Naive thymus-derived CD8-positive, alpha-beta T cell (primary cell): Measurements from ENCODE around the gene PISD. TPM values are rescaled to one million over a fixed set of nuclear protein-coding genes. Genes with fewer than 3 reads are reported as not detected.

Experiments
- ATAC-seq, 2 donors: fragments of 150-1000 bp; cut with Tn5 transposase in 1 of 2; sonication (Bioruptor Pico), chemical (Tn5 transposase) in 1 of 2; 1 replicate in 1 of 2; 2 replicates in 1 of 2; pipeline ENCODE4 v1.10.0; 2021; ENCODE audit warnings: mild to moderate bottlenecking in 2 of 2, moderate library complexity in 2 of 2
- POLR2A ChIA-PET: fragments of 350-600 bp; sonication (Branson Sonifier 250); formaldehyde crosslinking; loops from one replicate; lab custom pipeline; 2021; ENCODE audit warnings: antibody characterized with exemption; lab: Charles Lee
- DNase-seq, 10 donors: peaks; one replicate each; pipeline versions ENCODE4 v3.0.0 to v3.0.0-alpha.2; 2020 to 2022
- H3K27ac Mint-ChIP-seq, 10 donors: one replicate each; pipeline ENCODE4 v1.8.0; 2020 to 2022; ENCODE audit warnings: mild to moderate bottlenecking in 10 of 10, mixed read lengths in 10 of 10, moderate library complexity in 4 of 10, inconsistent platforms in 1 of 10
- H3K27me3 Mint-ChIP-seq, 5 donors: one replicate each; pipeline ENCODE4 v1.8.0; 2021 to 2022; ENCODE audit warnings: mixed read lengths in 5 of 5
- H3K36me3 Mint-ChIP-seq, 3 donors: one replicate each; pipeline ENCODE4 v1.8.0; 2020 to 2022; ENCODE audit warnings: mixed read lengths in 3 of 3, mild to moderate bottlenecking in 2 of 3, inconsistent platforms in 1 of 3
- H3K4me1 Mint-ChIP-seq, 4 donors: one replicate each; pipeline ENCODE4 v1.8.0; 2021 to 2022; ENCODE audit warnings: mixed read lengths in 4 of 4
- H3K4me3 Mint-ChIP-seq, 10 donors: one replicate each; pipeline ENCODE4 v1.8.0; 2020 to 2022; ENCODE audit warnings: mild to moderate bottlenecking in 10 of 10, mixed read lengths in 10 of 10, moderate library complexity in 6 of 10, inconsistent platforms in 1 of 10
- H3K9me3 Mint-ChIP-seq, 9 donors: one replicate each; pipeline ENCODE4 v1.8.0; 2020 to 2022; ENCODE audit warnings: mixed read lengths in 9 of 9, mild to moderate bottlenecking in 3 of 9, inconsistent platforms in 1 of 9, moderate library complexity in 1 of 9
- microRNA-seq: library from miRNA; unstranded; fragments of <30 nt; microRNA quantifications from one replicate; pipeline ENCODE4 v1.2.0, GENCODE V29; 2022; ENCODE audit warnings: borderline microRNAs expressed
- polyA plus RNA-seq, 3 donors: library from polyadenylated mRNA; unstranded; fragments of 300-500 nt; fragmentation: Illumina TruSeq; gene quantifications; one replicate each; pipeline ENCODE4 v1.2.3, GENCODE V29; 2021
- total RNA-seq, 8 experiments: library from RNA in 2 of 8; stranded (reverse) in 2 of 8; gene quantifications; one replicate each; pipeline ENCODE4 v1.2.3 and lab custom pipeline; 2021 to 2026

PISD gene
- total and polyA plus RNA-seq, 5 experiments from 2014 or later = 12.7 to 36.6 (median 21.0) TPM

DNA sequence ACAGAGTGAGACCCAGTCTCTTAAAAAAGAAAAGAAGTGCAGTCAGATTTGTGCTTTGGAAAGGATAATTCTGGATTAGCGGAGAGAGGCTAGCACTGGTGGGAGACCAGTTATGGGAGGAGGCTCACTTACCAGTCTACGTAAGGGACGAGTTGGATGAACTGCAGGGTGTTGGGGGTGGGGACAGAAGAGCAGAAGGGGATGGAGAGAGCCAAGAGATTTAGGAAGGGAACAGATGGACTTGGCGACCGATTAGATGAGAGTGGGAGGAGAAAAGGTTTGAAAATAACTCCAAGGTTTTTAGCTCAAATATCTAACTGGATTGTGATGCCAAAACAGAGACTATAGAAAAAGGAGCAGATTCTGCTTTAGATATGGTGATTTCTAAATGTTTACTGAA, 84.3 kb downstream of the PISD start:
- Mint-ChIP-seq H3K9me3 (no peaks in the 10 kb centered on the region), H3K36me3 (peaks cover 0 to 96% (median 21%) of the 10 kb centered on the region in 3 donors), H3K27me3 (no peaks in the 10 kb centered on the region), H3K4me3 (no peak overlapping the region), H3K4me1 (peaks cover 0 to 7% (median 3%) of the 10 kb centered on the region in 4 donors), H3K27ac (peak overlapping the region in 6 of 10 donors; percentile 14 to 76 (median 39))
- POLR2A ChIA-PET = no interaction called here
- DNase-seq (no peak), ATAC-seq (no peak)

DNA sequence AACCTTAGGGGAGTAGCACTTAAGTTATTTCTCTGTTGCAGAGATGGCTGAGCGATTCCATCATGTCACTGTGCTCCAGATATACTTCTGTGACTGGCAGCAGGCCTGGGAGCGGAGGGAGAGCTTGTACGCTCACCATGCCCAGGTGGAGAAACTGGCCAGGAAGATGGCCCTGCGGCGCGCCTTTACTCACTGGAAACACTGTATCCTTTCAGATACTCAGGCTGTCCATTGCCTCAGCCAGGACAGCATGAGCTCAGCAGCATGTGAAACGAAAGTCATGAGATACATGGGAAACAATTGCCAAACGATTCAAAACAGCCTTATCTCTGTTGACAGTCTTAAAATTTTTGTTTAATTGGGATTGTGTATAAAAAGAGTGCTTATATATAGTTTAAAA, 86.8 kb downstream of the PISD start:
- DNase-seq (no peak), ATAC-seq (no peak)
- Mint-ChIP-seq H3K4me1 (peaks cover 0 to 7% (median under 1%) of the 10 kb centered on the region in 4 donors), H3K4me3 (peak overlapping the region in 1 of 10 donors; percentile 7), H3K27ac (peak overlapping the region in 2 of 10 donors; percentile 22 to 71), H3K9me3 (no peaks in the 10 kb centered on the region), H3K27me3 (no peaks in the 10 kb centered on the region), H3K36me3 (peaks cover 0 to 97% (median 18%) of the 10 kb centered on the region in 3 donors)
- POLR2A ChIA-PET = interaction anchor here (0.9 kb wide), 1 partner anchor 45 kb away, joined by 3 read pairs; no protein-coding TSS in a partner anchor

DNA sequence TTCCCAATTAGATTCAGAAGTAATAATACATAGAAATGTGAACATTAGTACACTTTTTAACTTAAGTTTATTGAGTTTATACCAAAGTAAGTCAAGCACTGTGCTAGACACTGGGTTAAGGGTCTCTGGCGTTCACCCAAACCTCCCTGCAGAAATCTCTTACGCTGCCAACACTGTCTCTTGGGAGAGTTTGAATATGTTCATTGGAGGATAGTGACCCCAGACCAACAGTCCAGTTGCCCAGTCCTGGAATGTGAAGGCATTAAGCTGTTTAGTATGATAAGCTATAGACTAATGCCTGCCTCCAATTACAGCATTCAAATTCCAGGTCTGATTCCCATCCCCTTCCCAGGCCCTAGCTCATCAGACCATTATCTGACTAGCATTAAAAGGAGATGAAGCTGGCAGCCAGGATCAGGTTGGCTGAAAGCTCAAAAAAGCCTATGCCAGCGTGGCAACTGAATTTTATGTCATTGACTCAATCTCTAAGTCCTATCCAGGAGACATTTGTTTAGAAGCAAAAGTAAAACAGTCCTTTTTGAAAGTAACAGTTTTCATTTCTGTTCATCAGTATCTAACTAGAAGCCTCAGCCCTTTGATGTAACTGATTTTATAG, 87.9 kb downstream of the PISD start:
- Mint-ChIP-seq H3K9me3 (no peaks in the 10 kb centered on the region), H3K4me1 (peaks cover 0 to 6% (median under 1%) of the 10 kb centered on the region in 4 donors), H3K27me3 (no peaks in the 10 kb centered on the region), H3K36me3 (peaks cover 0 to 95% (median 18%) of the 10 kb centered on the region in 3 donors), H3K27ac (peak overlapping the region in 1 of 10 donors; percentile 62), H3K4me3 (no peak overlapping the region)
- POLR2A ChIA-PET = interaction anchor here (0.9 kb wide), 1 partner anchor 46 kb away, joined by 3 read pairs; no protein-coding TSS in a partner anchor
- DNase-seq (no peak), ATAC-seq (no peak)

DNA sequence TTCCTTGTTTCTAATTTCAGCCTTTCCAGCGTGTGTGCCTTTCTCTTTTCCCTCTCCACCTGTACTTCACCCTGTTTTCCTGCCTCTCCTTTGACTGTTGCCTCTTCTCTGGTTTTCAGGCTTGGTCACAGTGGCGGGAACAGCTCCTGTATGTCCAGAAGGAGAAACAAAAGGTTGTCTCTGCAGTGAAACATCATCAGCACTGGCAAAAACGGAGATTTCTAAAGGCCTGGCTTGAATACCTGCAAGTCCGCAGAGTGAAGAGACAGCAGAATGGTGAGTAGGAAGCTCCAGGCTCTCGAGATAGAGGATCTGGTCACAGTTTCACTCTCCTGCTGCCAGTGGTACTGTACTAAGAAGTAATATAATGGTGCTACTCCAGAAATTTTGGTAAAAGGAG, 89.1 kb downstream of the PISD start:
- H3K9me3 Mint-ChIP-seq = no peaks in the 10 kb centered on the region
- H3K27ac Mint-ChIP-seq = peak overlapping the region in 6 of 10 donors; percentile 23 to 83 (median 54)
- peaks cover 0 to 93% (median 18%) of the 10 kb centered on the region in 3 donors for H3K36me3 Mint-ChIP-seq
- POLR2A ChIA-PET = no interaction called here
- H3K4me3 Mint-ChIP-seq = no peak overlapping the region
- ATAC-seq (no peak), DNase-seq (no peak)
- H3K27me3 Mint-ChIP-seq = no peaks in the 10 kb centered on the region
- H3K4me1 Mint-ChIP-seq = peaks cover 0 to 9% (median under 1%) of the 10 kb centered on the region in 4 donors

DNA sequence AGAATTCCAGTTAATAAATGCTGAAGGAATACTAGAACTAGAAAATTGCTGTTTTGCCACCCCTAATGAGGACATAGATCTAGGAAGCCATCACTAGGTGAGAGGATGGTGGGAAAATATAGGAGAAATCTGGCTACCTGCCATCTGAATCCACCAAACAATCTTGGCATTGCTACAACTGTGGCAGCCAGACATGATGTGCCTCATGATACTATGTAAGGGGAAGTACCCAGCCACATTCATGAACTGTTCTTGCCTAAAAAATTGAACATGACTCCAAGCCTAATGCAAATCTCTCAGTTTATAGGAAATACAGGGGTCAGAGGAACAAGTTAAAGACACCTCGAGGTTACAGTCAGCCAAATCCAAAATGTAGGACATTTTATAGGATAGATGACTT, 92.9 kb downstream of the PISD start:
- DNase-seq = no peak
- Mint-ChIP-seq H3K27ac (peak overlapping the region in 4 of 10 donors; percentile 62 to 79 (median 66)), H3K36me3 (peaks cover 0 to 81% (median 0%) of the 10 kb centered on the region in 3 donors), H3K27me3 (no peaks in the 10 kb centered on the region), H3K9me3 (no peaks in the 10 kb centered on the region), H3K4me1 (peaks cover 0 to 4% (median 2%) of the 10 kb centered on the region in 4 donors), H3K4me3 (no peak overlapping the region)
- ATAC-seq = no peak
- POLR2A ChIA-PET = no interaction called here

Small RNAs within 50 kb of the gene (microRNA-seq; reads per million reads assigned to microRNA genes)
- not detected for gene MIR7109

Other genes with a start within 250 kb of the PISD start
- gene EIF4ENIF1, start 172.4 kb downstream of the PISD start, total RNA-seq = 10 to 100 TPM; 29.5 to 36.6 TPM
- 10 to 100 TPM in 1 of 3 donors, 1 to 10 TPM in 2; 6.2 to 13.4 (median 7.7) TPM for gene EIF4ENIF1, start 172.4 kb downstream of the PISD start, polyA plus RNA-seq
- gene SFI1, start 165.7 kb downstream of the PISD start, total RNA-seq = 100 to 1,000 TPM; 368 to 371 TPM
- 10 to 100 TPM; 23.1 to 49.8 (median 36.5) TPM for gene SFI1, start 165.7 kb downstream of the PISD start, polyA plus RNA-seq
- gene PRR14L, start 87.9 kb upstream of the PISD start, total RNA-seq = 10 to 100 TPM; 63.8 to 65.9 TPM
- gene PRR14L, start 87.9 kb upstream of the PISD start, polyA plus RNA-seq = 10 to 100 TPM; 12.7 to 26.7 (median 15.8) TPM
- 10 to 100 TPM; 41.4 to 52.4 TPM for gene DEPDC5, start 91.8 kb upstream of the PISD start, total RNA-seq
- 10 to 100 TPM in 1 of 3 donors, 1 to 10 TPM in 2; 3.9 to 10.6 (median 4.5) TPM for gene DEPDC5, start 91.8 kb upstream of the PISD start, polyA plus RNA-seq